CD4-positive, CD25-positive, alpha-beta regulatory T cell (primary cell): ENCODE data around the gene FOXO6. TPM values are rescaled to one million over a fixed set of nuclear protein-coding genes. Genes with fewer than 3 reads are reported as not detected.
A peak's percentile ranks its signal among the peaks of the same experiment; 100 is the strongest.

Experiments
- ATAC-seq, 2 donors: fragments of 150-1000 bp; cut with Tn5 transposase; one replicate each; pipeline ENCODE4 v1.10.0; 2021; ENCODE audit warnings: low read depth in 2 of 2, moderate number of reproducible peaks in 2 of 2, moderate library complexity in 1 of 2
- DNase-seq, 3 donors: peaks; one replicate each; pipeline versions ENCODE4 v3.0.0 to v3.0.0-alpha.2; 2012 to 2022; ENCODE audit warnings: mixed read lengths in 1 of 3
- H3K27ac ChIP-seq: one replicate; pipeline ENCODE4 v1.7.0; 2013; ENCODE audit warnings: mild to moderate bottlenecking, low read length; ENCODE audit not compliant: insufficient read depth, poor library complexity, severe bottlenecking
- H3K27me3 ChIP-seq: one replicate; pipeline ENCODE4 v1.7.0; 2013; ENCODE audit warnings: low read length; ENCODE audit not compliant: control insufficient read depth, insufficient read depth
- H3K36me3 ChIP-seq: one replicate; pipeline ENCODE4 v1.7.0; 2013; ENCODE audit warnings: mild to moderate bottlenecking, low read length, moderate library complexity; ENCODE audit not compliant: control insufficient read depth, insufficient read depth
- H3K4me1 ChIP-seq: 2 replicates; pipeline ENCODE4 v1.7.0; 2013; ENCODE audit warnings: mild to moderate bottlenecking, low read length; ENCODE audit not compliant: insufficient read depth, control insufficient read depth, poor library complexity, severe bottlenecking
- H3K4me3 ChIP-seq: one replicate; pipeline ENCODE4 v1.7.0; 2013; ENCODE audit warnings: low read depth, mild to moderate bottlenecking, low read length, moderate library complexity
- H3K9me3 ChIP-seq, 2 experiments: 1 replicate in 1 of 2; 2 replicates in 1 of 2; pipeline ENCODE4 v1.7.0; 2013; ENCODE audit warnings: low read length in 2 of 2, mild to moderate bottlenecking in 1 of 2, moderate library complexity in 1 of 2; ENCODE audit not compliant: control insufficient read depth in 2 of 2
- H3K27ac Mint-ChIP-seq, 3 donors: one replicate each; pipeline ENCODE4 v1.8.0; 2020 to 2022; ENCODE audit warnings: mild to moderate bottlenecking in 3 of 3, mixed read lengths in 3 of 3, moderate library complexity in 2 of 3
- H3K27me3 Mint-ChIP-seq: one replicate; pipeline ENCODE4 v1.8.0; 2022; ENCODE audit warnings: mild to moderate bottlenecking, mixed read lengths
- H3K36me3 Mint-ChIP-seq: one replicate; pipeline ENCODE4 v1.8.0; 2020; ENCODE audit warnings: mixed read lengths
- H3K4me1 Mint-ChIP-seq, 4 donors: one replicate each; pipeline ENCODE4 v1.8.0; 2020 to 2022; ENCODE audit warnings: mixed read lengths in 4 of 4, mild to moderate bottlenecking in 1 of 4
- H3K4me3 Mint-ChIP-seq, 4 donors: one replicate each; pipeline ENCODE4 v1.8.0; 2020 to 2022; ENCODE audit warnings: mild to moderate bottlenecking in 4 of 4, mixed read lengths in 4 of 4, moderate library complexity in 3 of 4
- H3K9me3 Mint-ChIP-seq, 7 donors: one replicate each; pipeline ENCODE4 v1.8.0; 2020 to 2022; ENCODE audit warnings: mixed read lengths in 7 of 7, mild to moderate bottlenecking in 3 of 7, moderate library complexity in 2 of 7
- polyA plus RNA-seq, 4 donors: library from polyadenylated mRNA; unstranded; fragments of 300-500 nt; fragmentation: Illumina TruSeq; gene quantifications; one replicate each; pipeline ENCODE4 v1.2.3, GENCODE V29; 2021
- total RNA-seq: library from RNA; stranded (reverse); gene quantifications from one replicate; pipeline ENCODE4 v1.2.3, GENCODE V29; 2022

The FOXO6 gene
- total and polyA plus RNA-seq, 5 donors from 2014 or later = 0.91 TPM; not detected in 4

DNA sequence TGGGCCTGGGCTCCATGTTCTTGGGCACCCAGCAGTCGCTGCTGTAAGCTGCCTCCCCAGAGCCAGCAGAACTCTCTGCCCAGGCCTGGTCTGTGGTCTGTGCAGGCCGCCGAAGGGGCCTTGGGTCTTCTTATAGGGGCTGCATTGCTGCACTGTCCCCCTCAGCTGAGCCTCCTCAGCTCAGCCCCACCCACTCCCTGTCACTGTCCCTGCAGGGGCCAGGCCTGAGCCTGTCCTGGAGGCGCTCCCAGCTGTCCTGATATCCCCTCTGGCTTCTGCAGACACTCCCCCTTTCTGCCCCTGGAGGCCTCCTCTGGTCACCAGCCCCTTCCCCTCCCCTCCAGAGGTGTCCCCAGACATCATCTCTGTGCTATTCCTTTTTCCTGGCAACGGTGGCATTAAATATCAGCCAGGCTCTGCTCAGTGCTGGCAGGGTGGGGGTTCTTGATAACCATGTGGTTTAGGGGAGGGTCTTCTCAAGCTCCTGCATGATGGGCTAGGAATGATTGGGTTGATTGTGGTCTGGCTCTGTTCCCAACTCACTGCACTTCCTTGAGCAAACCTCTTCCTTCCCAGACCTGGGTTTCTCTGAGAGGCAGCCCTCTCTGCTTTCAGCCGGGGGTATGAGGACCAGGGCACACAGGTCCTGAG, 3.7 kb upstream of the FOXO6 start:
- H3K27ac Mint-ChIP-seq = peak overlapping the region in 2 of 3 donors; percentile 34 to 67
- no peaks in the 10 kb centered on the region for H3K9me3 Mint-ChIP-seq
- peaks cover 0 to 13% (median 4%) of the 10 kb centered on the region in 4 donors for H3K4me1 Mint-ChIP-seq
- Histone ChIP-seq H3K4me3 (no peak overlapping the region), H3K36me3 (no peaks in the 10 kb centered on the region), H3K9me3 (no peaks in the 10 kb centered on the region), H3K27me3 (peaks cover 2% of the 10 kb centered on the region), H3K27ac (no peak overlapping the region), H3K4me1 (peaks cover 9% of the 10 kb centered on the region)
- DNase-seq (no peak), ATAC-seq (no peak)
- H3K36me3 Mint-ChIP-seq = no peaks in the 10 kb centered on the region
- peak overlapping the region in 1 of 4 donors; percentile 85 for H3K4me3 Mint-ChIP-seq
- H3K27me3 Mint-ChIP-seq = peaks cover 8% of the 10 kb centered on the region

DNA sequence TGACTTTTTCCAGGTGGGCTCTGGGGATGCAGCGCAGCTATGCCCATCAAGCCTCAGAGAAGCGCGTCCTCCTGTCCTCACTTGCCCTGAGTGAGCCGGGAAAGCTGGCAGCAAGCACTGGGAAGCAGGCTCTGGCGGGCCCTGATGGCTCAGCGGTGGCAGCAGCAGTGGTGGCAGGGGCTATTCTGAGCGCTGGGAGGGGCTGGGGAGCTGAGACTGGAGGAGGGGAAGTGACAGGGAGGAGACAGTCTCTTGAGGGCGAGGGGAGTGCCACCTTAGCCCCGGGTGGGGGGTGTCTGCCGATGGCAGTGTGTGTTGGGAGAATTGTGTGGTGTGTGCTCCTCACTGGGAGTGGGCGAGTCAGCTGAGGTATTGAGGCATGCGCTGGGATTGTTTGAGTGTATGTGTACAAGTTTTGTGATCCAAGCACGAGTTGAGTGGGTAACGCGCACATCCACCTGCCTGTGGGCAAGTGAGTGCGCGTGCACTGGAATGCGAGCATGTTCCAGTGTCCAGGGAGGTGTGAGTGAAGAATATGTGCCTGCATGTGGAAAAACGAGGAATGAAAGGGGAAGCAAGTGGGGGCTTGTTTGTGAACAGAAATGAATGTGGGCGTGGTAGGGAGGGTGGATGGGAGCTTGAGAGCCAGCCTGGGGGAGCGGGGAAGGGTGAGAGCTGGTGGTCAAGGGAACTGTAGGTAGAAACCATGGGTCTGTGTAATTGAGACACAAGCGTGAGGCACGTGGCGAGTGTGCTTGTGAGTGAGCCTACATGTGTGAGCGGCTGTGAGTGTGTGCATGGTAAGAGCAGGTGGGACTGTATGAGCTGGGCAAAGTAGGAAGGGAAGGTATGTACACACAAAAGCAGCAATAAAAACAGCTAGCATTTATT, 2.9 kb upstream of the FOXO6 start:
- H3K4me1 Mint-ChIP-seq = peaks cover 0 to 17% (median 4%) of the 10 kb centered on the region in 4 donors
- peaks cover 15% of the 10 kb centered on the region for H3K27me3 Mint-ChIP-seq
- Histone ChIP-seq H3K36me3 (no peaks in the 10 kb centered on the region), H3K4me1 (peaks cover 11% of the 10 kb centered on the region), H3K27me3 (peaks cover 6% of the 10 kb centered on the region), H3K9me3 (no peaks in the 10 kb centered on the region), H3K4me3 (no peak overlapping the region), H3K27ac (no peak overlapping the region)
- DNase-seq (no peak), ATAC-seq (no peak)
- peak overlapping the region; percentile 22 to 67 (median 34) for H3K27ac Mint-ChIP-seq
- no peaks in the 10 kb centered on the region for H3K36me3 Mint-ChIP-seq
- H3K4me3 Mint-ChIP-seq = peak overlapping the region in 2 of 4 donors; percentile 85 to 94
- H3K9me3 Mint-ChIP-seq = no peaks in the 10 kb centered on the region

DNA sequence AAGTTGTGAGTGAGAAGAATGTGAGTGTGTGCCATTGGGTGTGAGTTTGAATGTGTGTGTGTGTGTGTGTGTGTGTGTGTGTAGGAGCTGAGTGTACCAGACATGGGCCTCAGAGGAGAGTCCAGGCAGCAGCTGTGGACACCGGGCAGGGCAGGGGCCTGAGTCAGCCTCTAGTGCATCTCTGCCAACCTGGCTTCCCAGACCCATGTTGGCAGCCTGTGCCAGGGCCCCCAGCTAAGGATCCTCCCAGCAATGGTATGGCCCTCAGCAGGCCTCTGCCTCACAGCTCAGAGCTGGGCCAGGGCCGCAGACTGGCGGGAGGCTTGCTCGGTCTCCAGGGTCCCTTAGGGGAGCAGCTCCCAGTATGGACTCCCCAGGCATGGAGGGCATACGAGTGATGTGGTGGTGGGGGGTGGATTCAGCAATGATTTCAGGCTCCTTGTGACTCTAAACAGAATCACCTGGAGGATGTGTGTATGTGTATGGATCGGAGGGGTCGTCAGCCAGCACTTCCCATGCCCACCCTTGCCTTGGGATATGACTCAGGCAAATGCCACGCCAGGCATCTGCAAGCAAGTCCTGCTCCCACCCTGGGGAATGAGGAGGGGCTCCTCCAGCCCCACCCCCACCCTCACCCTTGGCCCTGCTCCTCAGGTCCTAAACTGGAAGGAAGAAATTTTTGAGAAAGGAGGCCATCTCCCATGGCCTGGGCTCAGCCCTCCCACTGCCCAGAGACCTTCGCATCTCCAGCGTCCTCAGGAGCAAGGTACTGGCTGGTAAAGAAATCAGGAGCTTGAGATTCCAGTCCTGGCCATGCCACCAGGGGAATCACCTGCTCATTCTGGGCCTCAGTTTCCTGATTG, 1.8 kb upstream of the FOXO6 start:
- peaks cover 11% of the 10 kb centered on the region for H3K27me3 ChIP-seq
- H3K9me3 Mint-ChIP-seq = no peaks in the 10 kb centered on the region
- H3K4me3 ChIP-seq = no peak overlapping the region
- H3K27me3 Mint-ChIP-seq = peaks cover 18% of the 10 kb centered on the region
- no peak overlapping the region for H3K27ac ChIP-seq
- H3K4me1 ChIP-seq = peaks cover 11% of the 10 kb centered on the region
- H3K4me3 Mint-ChIP-seq = peak overlapping the region; percentile 51 to 94 (median 61)
- DNase-seq = no peak
- ATAC-seq = no peak
- H3K36me3 Mint-ChIP-seq = no peaks in the 10 kb centered on the region
- no peaks in the 10 kb centered on the region for H3K9me3 ChIP-seq
- peak overlapping the region; percentile 22 to 86 (median 65) for H3K27ac Mint-ChIP-seq
- H3K36me3 ChIP-seq = no peaks in the 10 kb centered on the region
- peaks cover 0 to 22% (median 4%) of the 10 kb centered on the region in 4 donors for H3K4me1 Mint-ChIP-seq

DNA sequence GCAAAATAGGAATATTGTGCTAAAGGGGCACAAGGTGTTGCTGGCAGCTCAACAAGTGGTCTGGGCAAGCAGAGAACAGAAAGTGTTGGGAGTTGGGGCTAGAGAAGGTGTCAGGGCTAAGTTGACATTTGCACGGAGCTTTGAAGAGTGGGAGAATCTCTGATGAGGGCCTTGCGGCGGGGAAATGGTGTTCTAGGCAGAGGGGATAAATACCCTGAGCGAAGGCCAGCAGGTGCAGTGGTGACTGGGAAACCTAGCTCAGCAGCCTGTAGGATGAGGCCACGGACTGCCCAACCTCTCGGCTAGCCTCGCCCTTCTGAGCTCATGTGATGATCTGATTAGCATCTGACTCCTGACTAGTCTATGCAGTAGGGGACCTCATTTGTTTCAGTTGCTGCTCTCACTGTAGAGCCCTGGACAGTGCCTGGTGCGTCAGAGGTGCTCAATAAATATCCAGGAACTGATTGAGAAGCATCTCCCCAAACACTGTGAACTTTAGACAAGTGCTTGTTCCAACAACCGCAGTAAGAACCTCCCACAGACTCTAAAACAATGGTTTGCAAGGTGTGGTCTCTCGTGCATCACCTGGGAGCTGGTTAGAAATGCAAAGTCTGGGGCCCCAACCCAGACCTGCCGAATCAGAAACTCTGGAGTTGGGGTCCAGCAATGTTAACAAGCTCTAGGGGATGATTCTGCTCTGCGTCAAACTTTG, 1.0 kb upstream of the FOXO6 start:
- Histone ChIP-seq H3K4me3 (peak overlapping the region; percentile 69), H3K9me3 (no peaks in the 10 kb centered on the region), H3K4me1 (peaks cover 11% of the 10 kb centered on the region), H3K27me3 (peaks cover 12% of the 10 kb centered on the region), H3K27ac (peak overlapping the region; percentile 34), H3K36me3 (no peaks in the 10 kb centered on the region)
- peak overlapping the region; percentile 29 to 86 (median 55) for H3K27ac Mint-ChIP-seq
- H3K36me3 Mint-ChIP-seq = no peaks in the 10 kb centered on the region
- H3K27me3 Mint-ChIP-seq = peaks cover 26% of the 10 kb centered on the region
- DNase-seq (peak in 1 of 3 donors; percentile 13), ATAC-seq (no peak)
- no peaks in the 10 kb centered on the region for H3K9me3 Mint-ChIP-seq
- H3K4me3 Mint-ChIP-seq = peak overlapping the region; percentile 83 to 94 (median 88)
- peaks cover 0 to 25% (median 4%) of the 10 kb centered on the region in 4 donors for H3K4me1 Mint-ChIP-seq

DNA sequence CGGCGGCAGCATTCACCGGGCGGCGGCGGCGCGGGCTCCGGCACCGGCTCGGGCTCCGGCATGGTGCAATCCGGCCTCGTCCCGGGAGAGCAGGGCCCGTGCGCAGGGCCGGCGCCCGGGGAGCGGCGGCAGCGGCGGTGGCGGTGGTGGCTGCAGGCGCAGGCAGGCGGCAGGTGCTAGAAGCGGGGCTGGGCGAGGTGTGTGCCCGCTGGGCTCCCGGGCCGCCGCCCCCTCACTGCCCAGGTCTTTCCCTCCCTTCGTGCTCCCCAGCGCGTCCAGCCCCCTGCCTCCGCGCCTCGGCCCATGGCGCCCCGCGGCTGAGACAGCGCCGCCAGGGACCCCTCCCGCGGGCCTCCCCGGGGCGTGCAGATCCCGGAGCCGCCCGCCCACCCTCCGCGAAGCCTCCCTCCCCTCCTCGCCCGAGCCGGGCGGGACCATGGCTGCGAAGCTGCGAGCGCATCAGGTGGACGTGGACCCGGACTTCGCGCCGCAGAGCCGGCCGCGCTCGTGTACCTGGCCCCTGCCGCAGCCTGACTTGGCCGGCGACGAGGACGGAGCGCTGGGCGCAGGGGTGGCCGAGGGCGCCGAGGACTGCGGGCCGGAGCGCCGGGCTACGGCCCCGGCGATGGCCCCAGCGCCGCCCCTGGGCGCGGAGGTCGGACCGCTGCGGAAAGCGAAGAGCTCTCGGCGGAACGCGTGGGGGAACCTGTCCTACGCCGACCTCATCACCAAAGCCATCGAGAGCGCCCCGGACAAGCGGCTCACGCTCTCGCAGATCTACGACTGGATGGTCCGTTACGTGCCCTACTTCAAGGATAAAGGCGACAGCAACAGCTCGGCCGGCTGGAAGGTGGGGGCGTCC, 492 bp downstream of the FOXO6 start:
- Mint-ChIP-seq H3K36me3 (no peaks in the 10 kb centered on the region), H3K27ac (no peak overlapping the region), H3K9me3 (no peaks in the 10 kb centered on the region), H3K4me1 (peaks cover 0 to 30% (median 4%) of the 10 kb centered on the region in 4 donors), H3K4me3 (peak overlapping the region in 3 of 4 donors; percentile 23 to 79 (median 56)), H3K27me3 (peaks cover 30% of the 10 kb centered on the region)
- H3K27me3 ChIP-seq = peaks cover 15% of the 10 kb centered on the region
- DNase-seq (peak; percentile 26 to 30 (median 30)), ATAC-seq (peak; percentile 2 to 3)
- no peak overlapping the region for H3K4me3 ChIP-seq
- no peak overlapping the region for H3K27ac ChIP-seq
- no peaks in the 10 kb centered on the region for H3K9me3 ChIP-seq
- H3K4me1 ChIP-seq = peaks cover 22% of the 10 kb centered on the region
- no peaks in the 10 kb centered on the region for H3K36me3 ChIP-seq

DNA sequence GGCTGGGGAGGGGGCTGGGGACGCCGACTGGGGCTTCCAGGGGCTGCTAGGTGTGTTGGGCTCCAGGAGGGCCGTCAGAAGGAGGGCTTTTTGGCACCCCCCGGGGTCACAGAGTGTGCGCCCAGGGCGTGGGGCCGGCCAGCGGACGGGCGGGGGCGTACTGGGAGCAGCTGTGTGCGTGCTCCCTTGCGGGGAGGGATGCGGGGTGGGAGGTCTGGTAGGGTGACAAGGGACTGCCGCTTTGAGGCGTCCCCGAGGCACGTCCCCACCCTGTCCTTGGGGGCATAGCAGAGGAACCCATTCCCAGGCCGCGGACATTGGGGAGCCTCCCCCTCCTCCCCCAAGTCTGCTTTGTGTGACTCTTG, 1.1 kb downstream of the FOXO6 start:
- Mint-ChIP-seq H3K27ac (no peak overlapping the region), H3K27me3 (peaks cover 36% of the 10 kb centered on the region)
- H3K27ac ChIP-seq = no peak overlapping the region

More for the DNA sequence above, 1.1 kb downstream of the FOXO6 start:
- Histone ChIP-seq H3K9me3 (no peaks in the 10 kb centered on the region), H3K27me3 (peaks cover 19% of the 10 kb centered on the region), H3K4me3 (no peak overlapping the region), H3K4me1 (peaks cover 27% of the 10 kb centered on the region), H3K36me3 (no peaks in the 10 kb centered on the region)
- peak overlapping the region; percentile 23 to 79 (median 63) for H3K4me3 Mint-ChIP-seq
- peaks cover 0 to 34% (median 4%) of the 10 kb centered on the region in 4 donors for H3K4me1 Mint-ChIP-seq
- no peaks in the 10 kb centered on the region for H3K9me3 Mint-ChIP-seq
- no peak for DNase-seq
- ATAC-seq = no peak
- no peaks in the 10 kb centered on the region for H3K36me3 Mint-ChIP-seq
